NCI-H187 treated with DMSO at 0.1 percent for 48 hours (cell line): Measurements from ENCODE around the gene HS3ST5.
"Not testable (repeated sequence)": the region's sequence is repeated elsewhere in the genome, so short reads cannot be mapped to it uniquely, and the experiment has no call there.

Source experiments
- DNase-seq: peaks from one replicate; lab custom pipeline; 2025; lab: John Stamatoyannopoulos, UW

The HS3ST5 gene

DNA sequence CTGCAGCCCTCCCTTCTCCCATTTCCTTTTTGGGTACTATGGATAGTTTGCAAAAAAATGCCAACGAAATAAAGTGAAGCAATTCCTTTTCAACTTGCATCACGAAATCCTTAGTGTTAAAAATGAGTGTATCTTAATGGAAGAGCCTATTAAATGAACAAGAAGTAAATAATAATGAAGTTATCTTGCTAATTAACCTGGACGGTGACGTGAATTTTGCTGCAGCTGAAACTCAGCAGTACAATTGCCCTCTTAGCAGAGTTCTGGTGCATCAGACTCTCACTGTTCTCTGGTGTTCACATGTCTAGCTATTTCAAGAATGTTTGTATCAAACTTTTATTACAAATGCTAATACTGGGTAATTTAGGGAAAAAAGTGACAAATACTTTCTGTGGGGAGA is 252.2 kb downstream of the HS3ST5 start:
- DNase-seq, result no peak

DNA sequence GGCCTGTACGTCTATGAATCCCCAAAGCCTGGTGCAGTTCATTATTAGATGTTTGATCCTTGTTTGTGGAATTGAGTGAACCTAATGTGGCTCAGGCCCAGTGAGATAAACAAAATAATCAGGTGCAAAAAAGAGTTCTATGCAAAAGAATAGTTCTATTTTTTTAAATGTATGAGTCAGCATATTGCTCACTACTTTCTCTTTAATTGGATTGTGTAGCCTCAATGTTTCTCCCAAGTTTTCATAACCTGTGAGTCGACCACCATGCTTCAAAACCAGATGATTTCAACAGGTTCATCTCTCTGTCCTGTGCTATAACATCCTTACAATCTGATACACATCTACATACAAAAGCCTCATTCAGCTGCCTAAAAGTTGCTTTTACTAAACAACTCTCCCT is 255.3 kb downstream of the HS3ST5 start:
- DNase-seq, result no peak

DNA sequence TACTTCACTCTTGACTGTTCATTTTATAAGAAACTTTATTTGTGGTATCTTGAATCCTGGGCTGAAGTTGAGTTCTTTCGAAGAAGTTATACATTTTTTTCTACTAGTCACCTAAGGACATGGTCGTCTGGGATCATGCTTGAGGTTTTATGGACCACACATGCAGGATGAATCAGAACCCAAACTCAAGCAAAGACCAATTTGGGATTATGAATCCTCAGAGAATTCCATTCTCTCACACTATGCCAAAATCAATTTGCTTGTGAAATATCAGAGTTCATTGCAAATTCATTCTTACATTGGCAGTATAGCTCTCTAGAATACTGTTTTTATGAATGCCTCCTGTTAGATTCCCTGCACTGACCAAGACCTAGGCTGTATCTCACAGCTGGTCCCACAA is 257.6 kb downstream of the HS3ST5 start:
- DNase-seq, result no peak

DNA sequence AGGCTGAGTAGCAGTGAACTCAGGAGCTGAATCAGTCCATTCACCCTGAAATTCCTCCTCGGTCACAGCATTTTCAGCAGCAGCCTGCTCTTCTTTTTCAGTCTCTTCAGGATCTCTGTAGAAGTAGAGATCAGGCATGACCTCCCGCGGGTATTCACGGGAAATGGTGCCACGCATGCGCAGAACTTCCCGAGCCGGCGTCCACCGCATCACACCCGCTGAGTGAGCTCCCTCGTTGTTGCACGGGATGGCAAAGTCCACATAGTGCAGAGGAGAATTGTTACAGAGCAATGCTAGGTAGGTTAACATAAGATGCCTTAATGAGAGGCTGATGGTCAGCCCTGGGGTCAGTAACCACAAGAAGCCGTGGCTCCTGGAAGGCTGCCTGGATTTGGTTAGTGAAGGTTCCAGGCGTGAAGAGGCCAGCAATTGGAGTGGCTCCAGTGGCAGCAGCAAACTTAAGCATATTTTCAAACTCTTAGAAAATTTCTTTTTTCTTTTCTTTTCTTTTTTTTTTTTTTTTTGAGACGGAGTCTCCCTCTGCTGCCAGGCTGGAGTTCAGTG is 258.4 kb downstream of the HS3ST5 start:
- no peak for DNase-seq

DNA sequence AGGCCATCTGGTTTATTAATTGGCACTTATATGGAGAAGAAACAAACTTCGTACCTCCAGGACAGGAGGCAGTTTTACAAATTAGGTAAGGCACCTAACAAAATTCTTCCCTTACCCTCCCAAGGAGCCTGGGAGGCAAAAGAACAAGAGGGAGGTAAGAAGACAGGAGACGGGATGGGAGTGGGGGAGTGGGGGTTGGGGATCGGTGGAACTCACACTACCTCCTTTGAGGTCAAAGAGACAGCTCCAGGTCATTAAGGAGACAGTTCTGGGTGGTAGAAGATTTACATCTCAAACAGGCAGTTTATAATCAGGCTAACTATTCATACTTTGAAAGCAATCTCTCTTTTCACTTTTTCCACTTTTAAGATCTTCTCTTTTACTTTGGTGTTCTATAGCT is 259.6 kb downstream of the HS3ST5 start:
- no peak for DNase-seq

DNA sequence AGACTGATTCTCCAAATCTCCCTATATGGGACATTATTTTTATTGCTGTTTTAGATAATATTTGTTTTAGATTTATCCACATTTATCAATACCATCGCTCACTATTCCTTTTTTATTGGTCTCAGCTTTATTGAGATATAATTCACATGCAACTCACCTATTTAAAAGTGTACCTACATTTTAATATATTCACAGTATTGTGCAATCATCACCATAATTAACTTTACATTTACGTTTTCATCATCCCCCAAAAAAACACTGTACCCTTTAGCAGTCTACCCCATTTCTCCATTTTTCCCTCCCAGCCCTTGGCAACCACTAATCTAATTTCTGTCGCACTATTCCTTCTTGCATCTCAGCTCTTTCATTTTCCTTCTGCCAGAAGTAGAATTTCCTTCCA is 261.1 kb downstream of the HS3ST5 start:
- no peak for DNase-seq

DNA sequence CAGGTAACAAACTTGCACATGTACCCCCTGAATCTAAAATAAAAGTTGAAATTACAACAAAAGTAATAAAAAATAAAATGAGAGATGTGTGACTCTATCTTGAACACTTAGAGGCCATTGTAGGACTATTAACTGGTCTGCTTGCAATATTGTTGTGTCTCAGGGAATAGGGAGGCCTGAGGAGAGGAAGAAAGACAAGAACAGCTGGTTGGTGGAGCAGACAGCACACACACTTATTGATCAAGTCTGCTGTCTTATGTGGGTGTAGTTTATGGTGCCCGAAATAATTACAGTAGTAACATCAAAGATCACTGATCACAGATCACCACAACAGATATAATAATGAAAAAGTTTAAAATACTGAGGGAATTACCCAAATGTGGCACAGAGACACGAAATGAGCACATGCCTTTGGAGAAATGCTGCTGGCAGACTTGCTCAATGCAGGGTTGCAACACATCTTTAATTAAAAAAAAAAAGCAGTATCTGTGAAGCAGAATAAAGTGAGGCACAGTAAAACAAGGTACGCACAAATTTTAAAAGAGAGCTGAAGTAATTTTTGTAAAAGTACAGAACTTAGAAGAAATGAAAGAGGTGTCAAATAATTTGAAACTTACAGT is 261.8 kb downstream of the HS3ST5 start:
- no peak for DNase-seq

DNA sequence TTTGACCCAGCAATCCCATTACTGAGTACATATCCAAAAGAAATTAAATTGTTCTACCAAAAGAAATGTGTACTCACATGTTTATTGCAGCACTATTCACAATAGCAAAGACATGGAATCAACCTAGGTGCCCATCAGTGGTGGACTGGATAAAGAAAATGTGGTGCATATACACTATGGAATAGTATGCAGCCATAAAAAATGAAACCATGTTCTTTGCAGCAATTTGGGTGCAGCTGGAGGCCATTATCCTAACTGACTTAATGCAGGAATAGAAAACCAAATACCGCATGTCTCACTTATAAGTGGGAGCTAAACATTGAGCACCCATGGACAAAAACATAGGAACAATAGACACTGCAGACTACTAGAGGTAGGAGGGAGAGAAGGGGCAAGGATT is 262.4 kb downstream of the HS3ST5 start:
- not testable (repeated sequence) for DNase-seq

DNA sequence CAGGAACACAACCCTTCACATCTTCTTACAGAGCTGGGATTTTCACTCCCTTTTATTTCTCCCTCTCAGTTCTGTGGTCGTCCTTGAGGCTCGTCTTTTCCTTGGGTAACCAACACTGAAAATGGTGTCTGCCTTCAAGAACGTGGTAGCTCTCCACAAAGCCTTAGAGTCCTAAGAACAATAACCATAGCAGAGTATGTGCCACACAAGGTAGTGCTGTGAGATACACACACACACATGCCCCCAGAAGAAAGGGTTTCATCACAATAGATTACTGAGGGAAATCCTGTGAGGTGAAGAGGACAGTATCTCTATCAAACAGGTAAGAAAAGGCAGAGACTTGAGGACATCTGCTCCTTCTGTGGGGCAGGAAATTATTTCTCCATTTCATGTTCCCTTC is 267.0 kb downstream of the HS3ST5 start:
- DNase-seq, result no peak

DNA sequence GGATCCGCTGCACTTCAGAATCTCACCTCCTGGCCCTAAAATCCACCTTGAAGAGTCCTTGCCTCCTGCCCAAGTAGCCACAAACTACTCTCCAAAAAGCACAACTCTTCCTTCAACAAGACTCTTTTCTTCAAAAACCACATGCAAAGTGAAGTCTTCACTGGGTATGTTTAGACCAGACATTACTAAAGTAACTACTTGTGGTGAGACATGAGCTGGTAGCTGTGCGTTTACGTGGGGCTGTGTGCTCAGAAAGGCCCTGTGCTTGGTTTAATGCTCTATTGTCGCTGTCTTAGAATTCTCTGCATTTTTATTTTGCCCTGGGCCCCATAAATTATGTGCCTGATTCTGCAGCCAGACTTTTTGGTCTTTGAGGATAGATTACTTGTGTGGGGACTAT is 267.5 kb downstream of the HS3ST5 start:
- no peak for DNase-seq

DNA sequence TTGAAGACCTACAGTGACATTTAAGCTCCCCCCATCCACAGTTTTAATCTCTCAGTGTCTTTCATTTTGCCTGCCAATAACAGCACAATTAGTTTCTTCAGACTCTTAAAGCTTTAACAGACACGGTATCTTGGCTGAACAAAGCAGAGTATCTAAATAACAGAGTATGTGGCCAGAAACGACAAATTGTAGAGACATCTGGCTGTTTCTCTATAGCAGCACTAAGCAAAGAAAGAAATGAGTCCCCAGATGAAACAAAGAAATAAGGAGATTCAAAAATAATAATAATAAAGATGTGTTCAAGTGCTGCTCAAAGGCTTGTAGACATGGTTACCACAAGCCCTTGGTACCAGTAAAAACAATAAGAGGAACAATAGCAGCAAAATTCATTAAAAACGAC is 274.1 kb downstream of the HS3ST5 start:
- DNase-seq, result no peak

DNA sequence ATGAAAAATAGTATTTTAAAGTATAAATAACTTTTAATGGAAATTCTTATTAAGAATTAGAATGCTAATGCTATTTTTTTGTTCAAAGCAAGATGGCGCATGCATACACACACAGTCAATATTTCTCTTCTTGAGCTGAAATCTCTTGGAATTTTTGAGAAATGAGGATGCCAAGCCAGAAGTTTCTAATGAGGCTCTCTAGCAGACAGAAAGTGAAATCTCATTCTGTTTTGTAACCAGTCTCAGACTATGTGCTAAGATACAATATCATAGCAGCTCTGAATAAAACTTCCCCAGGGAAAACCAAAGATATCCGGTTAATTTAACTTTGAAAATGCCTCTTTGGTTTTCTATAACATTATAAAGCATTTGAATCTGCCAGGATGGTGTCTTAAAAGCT is 274.7 kb downstream of the HS3ST5 start:
- no peak for DNase-seq

DNA sequence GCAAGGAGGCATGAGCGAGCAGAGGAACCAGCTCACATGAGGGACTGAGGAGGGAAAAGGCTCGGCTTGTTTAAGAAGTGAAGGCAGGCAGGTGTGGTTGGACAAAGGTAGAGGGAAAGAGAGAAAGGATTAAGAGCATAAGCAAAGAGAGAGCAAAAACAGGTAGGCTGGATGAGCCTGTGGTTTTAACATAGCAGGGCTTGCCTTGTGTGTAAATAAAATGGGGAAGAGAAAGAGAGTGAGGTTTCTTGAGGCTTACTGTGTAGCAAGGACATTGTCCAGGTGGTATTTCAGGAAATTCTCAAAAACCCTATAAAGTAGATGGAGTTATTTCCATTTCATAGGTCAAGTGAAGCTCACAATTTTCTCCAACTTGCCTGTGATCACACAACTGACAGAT is 278.0 kb downstream of the HS3ST5 start:
- no peak for DNase-seq

DNA sequence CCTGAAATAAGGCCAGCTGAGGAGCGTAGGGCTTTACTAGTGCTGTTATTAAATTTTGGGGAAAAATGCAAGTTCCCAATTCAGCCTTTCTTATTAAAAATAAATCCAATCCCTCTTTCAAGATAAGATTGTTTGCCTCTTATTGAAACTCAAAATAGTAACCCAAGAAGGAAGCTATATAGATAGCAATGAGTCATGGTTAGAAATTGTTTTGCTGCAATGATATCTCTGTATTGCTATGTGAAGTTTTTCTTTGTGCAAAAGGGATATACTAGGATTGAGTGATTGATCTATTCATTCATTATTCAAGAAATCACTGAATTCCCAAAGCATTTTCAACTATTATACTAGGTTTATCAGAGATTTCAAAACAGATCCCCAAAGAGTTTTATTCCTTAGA is 278.9 kb downstream of the HS3ST5 start:
- DNase-seq, result no peak

DNA sequence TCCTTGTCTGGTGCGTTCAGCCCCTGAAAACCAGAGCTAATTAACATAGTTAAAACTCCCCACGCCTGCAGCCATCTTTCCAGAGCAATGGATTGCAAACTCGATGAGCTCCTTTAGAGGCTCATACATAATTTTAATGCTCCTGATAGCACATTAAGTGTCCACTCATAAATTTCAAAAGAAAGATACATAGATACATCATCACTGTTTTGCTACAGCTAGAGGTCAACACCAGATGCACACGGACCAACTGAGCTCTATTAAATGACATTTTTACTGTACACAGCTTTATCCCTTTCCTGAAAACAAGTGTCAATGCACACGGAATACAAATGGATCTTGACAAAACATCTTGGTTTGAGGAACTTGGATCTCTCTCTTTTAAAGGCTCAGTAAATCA is 280.6 kb downstream of the HS3ST5 start:
- DNase-seq, result no peak

DNA sequence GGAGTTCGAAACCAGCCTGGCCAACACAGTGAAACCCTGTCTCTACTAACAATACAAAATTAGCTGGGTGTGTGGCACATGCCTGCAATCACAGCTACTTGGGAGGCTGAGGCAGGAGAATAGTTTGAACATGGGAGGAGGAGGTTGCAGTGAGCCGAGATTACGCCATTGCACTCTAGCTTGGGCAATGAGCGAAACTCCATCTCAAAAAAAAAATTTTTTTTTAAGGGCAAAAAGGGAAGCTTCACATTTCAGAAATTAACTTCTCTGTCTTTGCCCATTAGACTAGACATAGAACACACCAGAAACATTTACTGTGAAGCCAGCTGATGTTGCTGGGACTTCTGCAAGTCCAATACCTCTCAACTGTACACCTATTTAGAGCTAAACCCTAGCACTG is 281.1 kb downstream of the HS3ST5 start:
- no peak for DNase-seq

DNA sequence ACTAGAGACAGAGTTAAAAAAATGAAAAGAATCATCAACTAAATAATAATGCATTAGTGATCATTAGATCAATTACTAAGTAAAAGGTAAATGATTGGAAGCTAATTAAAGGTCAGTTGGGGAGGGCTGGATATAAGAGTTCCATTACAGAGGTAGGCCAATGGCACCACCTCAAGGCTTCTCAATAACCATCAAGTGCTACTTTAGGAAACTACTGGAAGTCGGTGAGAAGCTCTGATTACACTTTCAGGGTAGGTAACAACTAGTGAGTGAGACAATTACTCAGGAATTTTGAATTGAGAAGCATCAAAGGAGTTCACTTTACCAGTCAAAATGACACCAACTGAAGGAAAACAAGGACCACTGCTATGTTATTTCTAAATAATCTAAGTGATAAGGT is 281.7 kb downstream of the HS3ST5 start:
- no peak for DNase-seq

DNA sequence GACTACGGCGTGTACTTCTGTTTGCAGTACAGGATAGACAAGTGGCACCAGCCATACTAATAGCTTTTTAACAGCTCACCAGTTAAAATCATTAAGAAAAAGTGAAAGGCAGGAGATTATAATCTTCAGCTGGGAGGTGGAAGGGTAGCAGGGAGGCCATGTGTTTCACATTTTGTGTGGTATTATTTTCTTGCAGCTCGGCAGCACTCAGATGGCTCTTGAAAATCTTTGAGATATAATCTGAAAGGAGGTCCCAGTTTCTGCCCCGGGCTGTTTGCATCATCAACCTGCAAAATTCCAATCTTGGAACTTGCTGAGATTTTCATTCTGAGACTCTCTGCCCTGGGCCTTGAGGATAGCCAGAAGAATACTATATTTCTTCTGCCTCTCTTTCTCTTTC is 284.4 kb downstream of the HS3ST5 start:
- DNase-seq, result no peak

DNA sequence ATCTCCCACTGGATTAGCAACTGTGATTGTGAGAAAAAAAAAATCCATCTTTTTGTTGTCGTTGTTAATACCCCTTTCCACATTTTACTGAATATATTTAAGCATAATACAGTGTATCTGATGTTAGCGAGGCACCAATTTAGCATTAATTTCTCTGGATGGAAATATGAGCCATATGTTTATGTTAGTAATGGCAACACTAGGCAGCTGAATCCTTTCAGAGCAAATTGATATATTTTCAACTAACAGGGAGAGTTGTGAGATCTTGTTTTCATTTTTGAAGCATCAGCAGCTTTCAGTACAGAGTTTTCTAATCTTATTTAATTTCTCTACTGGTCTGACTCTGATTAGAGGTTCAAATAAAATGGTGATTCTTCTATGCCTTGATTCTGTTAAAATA is 287.1 kb downstream of the HS3ST5 start:
- DNase-seq, result no peak

DNA sequence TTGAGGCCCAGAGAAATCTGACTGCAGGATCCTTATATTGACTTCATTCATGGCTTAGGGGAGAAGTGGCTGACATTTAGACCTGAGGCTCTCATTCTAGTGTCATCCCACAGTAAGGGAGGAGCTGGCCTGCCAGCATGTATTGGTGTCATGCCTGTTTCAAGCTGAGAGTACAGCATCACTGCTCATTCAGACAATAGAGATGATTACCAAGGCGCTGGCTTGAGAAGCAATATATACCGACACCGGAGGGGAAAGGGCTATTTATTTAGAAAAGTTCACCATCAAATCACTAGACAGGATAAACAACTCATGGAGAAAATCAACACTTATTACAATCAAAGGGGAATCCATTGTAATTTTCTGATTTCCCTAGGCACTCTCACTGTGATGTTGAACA is 287.5 kb downstream of the HS3ST5 start:
- DNase-seq, result no peak

DNA sequence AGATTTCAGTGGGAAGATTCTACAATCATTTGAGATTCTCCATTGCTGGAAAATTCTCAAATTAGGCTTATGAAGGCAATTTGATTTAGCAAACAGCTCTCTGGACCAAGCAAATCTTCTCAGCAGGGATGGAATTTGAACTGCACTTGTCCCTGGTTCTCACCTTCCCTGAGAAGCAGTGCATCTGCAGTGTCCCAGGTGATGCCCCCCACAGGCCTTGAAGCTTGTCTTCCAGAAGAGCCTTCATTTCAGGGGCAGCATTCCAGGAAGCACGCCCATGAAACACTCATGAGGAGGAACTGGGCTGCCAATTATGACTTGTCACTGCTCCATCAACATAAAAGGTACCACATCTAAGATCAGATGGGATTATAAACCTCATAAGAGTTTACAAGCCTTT is 289.0 kb downstream of the HS3ST5 start:
- DNase-seq, result no peak

DNA sequence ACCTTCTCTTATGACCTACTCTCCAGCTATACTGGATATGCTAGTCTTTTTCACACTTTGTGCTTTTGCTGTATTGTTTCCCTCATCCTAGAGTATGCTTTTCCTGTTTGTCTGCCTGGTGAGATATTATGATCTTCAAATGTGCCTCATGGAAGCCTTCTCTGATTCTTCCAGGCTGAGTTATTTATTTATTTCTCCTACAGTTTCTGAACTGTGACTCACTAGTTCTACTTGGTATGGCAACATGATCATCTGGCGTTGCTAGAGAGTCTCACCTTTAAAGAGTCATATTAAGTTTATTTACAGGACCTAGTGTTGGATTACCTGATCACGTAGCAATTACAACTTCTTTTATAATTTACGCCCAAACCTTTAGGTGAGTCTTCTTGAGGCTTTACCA is 290.7 kb downstream of the HS3ST5 start:
- no peak for DNase-seq

DNA sequence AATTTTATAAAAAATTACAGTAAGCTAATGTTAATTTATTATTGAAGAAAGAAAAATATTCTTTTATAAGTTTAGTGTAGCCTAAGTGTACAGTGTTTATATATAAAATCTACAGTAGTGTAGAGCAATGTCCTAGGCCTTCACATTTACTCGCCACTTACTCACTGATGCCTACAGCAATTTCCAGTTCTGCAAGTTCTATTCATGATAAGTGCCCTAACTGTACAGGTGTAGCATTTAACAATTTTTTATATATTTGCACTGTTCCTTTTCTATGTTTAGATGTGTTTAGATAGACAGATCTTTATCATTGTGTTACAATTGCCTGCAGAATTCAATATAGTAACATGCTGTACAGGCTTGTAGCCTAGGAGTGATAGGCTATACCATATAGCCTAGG is 291.8 kb downstream of the HS3ST5 start:
- DNase-seq, result no peak

DNA sequence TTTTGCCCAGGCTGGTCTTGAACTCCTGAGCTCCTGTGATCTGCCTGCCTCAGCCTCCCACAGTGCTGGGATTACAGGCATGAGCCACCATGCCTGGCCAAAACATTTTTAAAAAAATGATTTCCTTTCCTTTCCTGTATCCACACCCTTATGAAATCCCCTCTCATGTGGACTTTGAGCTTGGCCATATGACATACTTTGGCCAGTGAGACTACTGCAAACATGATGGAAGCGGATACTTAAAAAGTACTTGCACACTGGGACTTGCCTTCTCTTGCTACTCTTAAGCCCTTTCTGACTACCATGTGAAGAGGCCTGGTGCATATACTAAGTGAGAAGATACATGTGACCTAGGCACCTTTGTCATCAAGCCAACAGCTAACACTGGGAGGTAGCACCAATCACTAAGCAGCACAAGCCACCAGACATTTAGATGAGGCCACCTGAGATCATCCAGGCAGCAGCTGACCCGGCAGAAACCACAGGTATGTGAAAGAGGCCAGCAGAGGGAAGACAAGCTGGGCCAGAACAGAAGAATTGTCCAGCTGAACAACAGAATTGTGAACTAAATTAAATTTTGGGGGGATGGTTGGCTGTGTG is 293.4 kb downstream of the HS3ST5 start:
- no peak for DNase-seq
